Suprapubic skin (tissue), 4 donors: ENCODE data around the gene KCNJ2. TPM values are rescaled to one million over a fixed set of nuclear protein-coding genes. Genes with fewer than 3 reads are reported as not detected.

Experiments used
- DNase-seq, 2 donors: peaks; one replicate each; pipeline ENCODE4 v3.0.0-alpha.2; 2019; ENCODE audit warnings: low spot score in 2 of 2
- H3K27ac ChIP-seq: fragments of 200-600 bp; sonication (generic); one replicate; pipeline ENCODE4 v1.5.1; 2019
- H3K27me3 ChIP-seq: fragments of 200-600 bp; sonication (generic); one replicate; pipeline ENCODE4 v1.5.1; 2019
- H3K36me3 ChIP-seq: fragments of 200-600 bp; sonication (generic); one replicate; pipeline ENCODE4 v1.5.1; 2019
- H3K4me1 ChIP-seq: fragments of 200-600 bp; sonication (generic); one replicate; pipeline ENCODE4 v1.5.1; 2019
- H3K4me3 ChIP-seq: fragments of 200-600 bp; sonication (generic); one replicate; pipeline ENCODE4 v1.5.1; 2019; ENCODE audit warnings: mild to moderate bottlenecking
- H3K9me3 ChIP-seq: fragments of 200-600 bp; sonication (generic); one replicate; pipeline ENCODE4 v1.5.1; 2019
- CTCF ChIP-seq, 2 donors: fragments of 200-600 bp in 1 of 2; fragments of 450-650 bp in 1 of 2; sonication (generic) in 1 of 2; IDR thresholded peaks; one replicate each; pipeline ENCODE4 v1.5.1; 2016 to 2019; ENCODE audit warnings: antibody characterized with exemption in 2 of 2, mild to moderate bottlenecking in 1 of 2, moderate library complexity in 1 of 2
- EP300 ChIP-seq: sonication (generic); formaldehyde crosslinking; IDR thresholded peaks from one replicate; pipeline ENCODE4 v1.6.1; 2017; ENCODE audit warnings: antibody characterized with exemption
- POLR2A ChIP-seq, 2 donors: fragments of 450-650 bp; IDR thresholded peaks; one replicate each; pipeline ENCODE4 v1.6.1; 2017; ENCODE audit warnings: antibody characterized with exemption in 2 of 2, mild to moderate bottlenecking in 2 of 2, moderate library complexity in 2 of 2
- POLR2AphosphoS5 ChIP-seq, 3 donors: sonication (generic); formaldehyde crosslinking; IDR thresholded peaks; one replicate each; pipeline ENCODE4 v1.6.1; 2017; ENCODE audit warnings: antibody characterized with exemption in 3 of 3
- WGBS: methylation state at CpG from one replicate; pipeline ENCODE4 v1.1.5; 2018; 5-methylcytosine and 5-hydroxymethylcytosine counted together
- total RNA-seq, 4 donors: library from RNA; depleted of rRNA; stranded (reverse); fragments of >200 nt; gene quantifications; one replicate each; pipeline ENCODE4 v1.1.0, GENCODE V29; 2016

Gene KCNJ2
- total RNA-seq = 10 to 100 TPM in 1 of 4 donors, 1 to 10 TPM in 3; 5.5 to 15.7 (median 7.9) TPM

DNA sequence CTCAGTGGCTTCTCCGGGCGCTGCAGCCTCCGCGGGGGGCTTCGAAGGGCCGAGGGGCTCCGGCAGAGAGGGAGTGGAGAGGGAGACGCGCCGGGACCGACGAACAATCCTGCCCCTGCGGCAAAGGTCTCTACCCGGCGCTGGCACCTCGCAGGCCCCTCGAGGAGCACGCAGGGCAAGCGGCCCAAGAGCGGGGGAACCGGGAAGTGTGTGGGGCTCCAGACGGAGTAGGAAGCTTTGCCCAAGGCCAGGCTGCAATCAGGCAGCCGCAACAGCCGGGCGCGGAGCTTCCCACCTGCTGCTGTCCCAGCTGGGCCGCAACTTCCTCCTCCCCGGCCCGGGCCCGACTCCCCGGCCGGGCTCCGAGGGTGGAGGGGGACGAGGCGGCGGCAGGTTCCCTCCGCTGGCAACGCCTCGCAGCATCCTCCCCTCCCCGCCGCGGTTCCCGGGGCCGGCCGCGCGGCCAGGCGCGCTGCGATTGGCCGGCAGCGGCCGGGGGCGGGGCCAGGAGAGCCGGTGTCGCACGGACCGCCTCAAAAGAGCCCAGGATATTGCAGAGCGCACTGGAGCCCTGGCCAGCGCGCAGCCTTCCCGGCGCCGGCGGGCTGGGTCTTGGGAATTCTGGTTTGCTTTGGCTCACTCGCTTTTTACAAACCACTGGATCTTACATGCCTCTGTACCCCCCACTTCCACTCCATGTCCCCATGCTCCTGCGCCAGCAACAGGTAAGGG is at the start of gene KCNJ2:
Gene KCNJ2 (plus strand): TSS at position 556 of the 732 bp plus-strand sequence. CDS start 5,508 bp downstream, outside the sequence.
- TF ChIP-seq POLR2A (IDR thresholded peaks at IDR 0.05) = peak in 1 of 2 donors; percentile 61
- TF ChIP-seq POLR2AphosphoS5 (IDR thresholded peaks at IDR 0.05) = peak in 1 of 3 donors; percentile 18
- TF ChIP-seq CTCF (IDR thresholded peaks at IDR 0.05) = no peak
- 2% methylated on average over 9 of the region's 67 CpGs for WGBS
- peaks cover 8% of the 10 kb centered on the region for H3K27me3 ChIP-seq
- peak within 1 kb of the TSS; percentile 73 for H3K4me3 ChIP-seq
- H3K4me1 ChIP-seq = peaks cover 36% of the 10 kb centered on the region
- H3K36me3 ChIP-seq = no peaks in the 10 kb centered on the region
- H3K27ac ChIP-seq = peak within 1 kb of the TSS; percentile 88
- H3K9me3 ChIP-seq = no peaks in the 10 kb centered on the region
- peak; percentile 84 to 85 for DNase-seq

DNA sequence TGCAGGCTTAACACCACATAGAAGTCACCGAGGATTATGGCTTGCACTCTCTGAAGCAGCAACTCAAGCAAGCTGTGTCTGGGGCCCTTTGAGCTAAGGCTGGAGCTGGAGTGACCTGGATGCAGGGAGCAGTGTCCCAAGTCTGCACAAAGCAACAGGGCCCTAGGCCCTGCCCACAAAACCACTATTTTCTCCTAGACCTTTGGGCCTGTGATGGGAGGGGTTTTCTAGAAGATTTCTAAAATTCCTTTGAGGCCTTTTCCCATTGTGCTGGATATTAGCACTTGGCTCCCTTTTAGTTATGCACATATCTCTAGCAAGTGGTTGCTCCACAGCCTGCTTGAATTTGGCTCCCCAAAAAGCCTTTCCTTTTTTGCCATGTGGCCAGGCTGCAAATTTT is 49.8 kb upstream of the KCNJ2 start:
- no peaks in the 10 kb centered on the region for H3K36me3 ChIP-seq
- no peak overlapping the region for H3K4me3 ChIP-seq
- H3K4me1 ChIP-seq = peaks cover 8% of the 10 kb centered on the region
- DNase-seq = no peak
- WGBS = 100% methylated on average over 1 of the region's 1 CpG
- no peak overlapping the region for H3K27ac ChIP-seq
- no peaks in the 10 kb centered on the region for H3K9me3 ChIP-seq
- no peaks in the 10 kb centered on the region for H3K27me3 ChIP-seq
- TF ChIP-seq POLR2A (IDR thresholded peaks at IDR 0.05) = no peak
- no peak for TF ChIP-seq POLR2AphosphoS5 (IDR thresholded peaks at IDR 0.05)
- TF ChIP-seq CTCF (IDR thresholded peaks at IDR 0.05) = no peak
- TF ChIP-seq EP300 = no peak

DNA sequence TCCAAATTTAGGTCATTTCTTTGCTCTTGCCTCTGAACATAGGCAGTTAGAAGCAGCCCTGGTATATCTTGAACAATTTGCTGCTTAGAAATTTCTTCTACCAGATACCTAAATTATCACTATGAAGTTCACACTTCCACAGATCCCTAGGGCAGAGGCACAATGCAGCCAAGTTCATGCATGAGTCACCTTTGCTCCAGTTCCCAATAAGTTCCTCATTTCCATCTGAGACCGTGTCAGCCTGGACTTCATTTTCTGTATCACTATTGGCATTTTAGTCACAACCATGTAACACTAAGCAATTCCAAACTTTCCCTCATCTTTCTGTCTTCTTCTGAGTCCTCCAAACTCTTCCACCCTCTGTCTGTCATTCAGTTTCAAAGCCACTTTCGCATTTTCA is 49.3 kb upstream of the KCNJ2 start:
- H3K9me3 ChIP-seq = no peaks in the 10 kb centered on the region
- DNase-seq = no peak
- no peaks in the 10 kb centered on the region for H3K27me3 ChIP-seq
- 57% methylated on average over 2 of the region's 2 CpGs for WGBS
- TF ChIP-seq POLR2A (IDR thresholded peaks at IDR 0.05) = no peak
- no peak for TF ChIP-seq CTCF (IDR thresholded peaks at IDR 0.05)
- no peak for TF ChIP-seq POLR2AphosphoS5 (IDR thresholded peaks at IDR 0.05)
- TF ChIP-seq EP300 = no peak
- no peak overlapping the region for H3K27ac ChIP-seq
- H3K36me3 ChIP-seq = no peaks in the 10 kb centered on the region
- peaks cover 12% of the 10 kb centered on the region for H3K4me1 ChIP-seq
- no peak overlapping the region for H3K4me3 ChIP-seq

- H3K4me1 ChIP-seq = peaks cover 15% of the 10 kb centered on the region
- no peak overlapping the region for H3K4me3 ChIP-seq
- H3K9me3 ChIP-seq = no peaks in the 10 kb centered on the region
- TF ChIP-seq POLR2A (IDR thresholded peaks at IDR 0.05) (no peak), EP300 (no peak), POLR2AphosphoS5 (IDR thresholded peaks at IDR 0.05) (no peak), CTCF (IDR thresholded peaks at IDR 0.05) (no peak)
- 82% methylated on average over 4 of the region's 4 CpGs for WGBS
- no peaks in the 10 kb centered on the region for H3K27me3 ChIP-seq
- no peak for DNase-seq
- no peak overlapping the region for H3K27ac ChIP-seq
- H3K36me3 ChIP-seq = no peaks in the 10 kb centered on the region
These were observed 48.9 kb upstream of the KCNJ2 start for GRCh38 chr17:70120425-70120824.

DNA sequence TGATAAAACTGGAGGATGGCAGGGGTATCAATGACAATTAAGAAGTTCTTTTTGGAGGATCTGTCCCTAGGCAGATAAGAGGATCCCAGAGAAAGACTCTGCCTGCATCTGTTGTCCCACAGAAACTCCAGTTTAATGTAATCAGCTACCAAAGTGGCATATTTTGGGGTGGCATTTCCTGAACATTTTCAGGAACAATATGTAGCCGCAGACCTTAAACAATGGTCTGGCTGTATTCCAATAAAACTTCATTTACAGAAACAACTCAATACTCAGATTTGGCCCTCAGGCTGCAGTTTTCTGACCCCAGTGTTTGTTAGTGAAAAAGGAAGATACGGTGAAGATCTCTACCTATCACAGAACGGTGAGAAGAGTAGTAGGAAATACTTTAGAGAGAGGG is 48.2 kb upstream of the KCNJ2 start:
- no peak overlapping the region for H3K27ac ChIP-seq

More for the DNA sequence above, 48.2 kb upstream of the KCNJ2 start:
- Histone ChIP-seq H3K36me3 (no peaks in the 10 kb centered on the region), H3K4me1 (peaks cover 15% of the 10 kb centered on the region), H3K9me3 (no peaks in the 10 kb centered on the region), H3K27me3 (no peaks in the 10 kb centered on the region), H3K4me3 (no peak overlapping the region)
- TF ChIP-seq POLR2A (IDR thresholded peaks at IDR 0.05) = no peak
- TF ChIP-seq CTCF (IDR thresholded peaks at IDR 0.05) = no peak
- no peak for TF ChIP-seq EP300
- TF ChIP-seq POLR2AphosphoS5 (IDR thresholded peaks at IDR 0.05) = no peak
- 80% methylated on average over 3 of the region's 3 CpGs for WGBS
- DNase-seq = no peak
